ENCODE data around the gene RBM38.
A peak's percentile ranks its signal among the peaks of the same experiment; 100 is the strongest.

The RBM38 gene

DNA sequence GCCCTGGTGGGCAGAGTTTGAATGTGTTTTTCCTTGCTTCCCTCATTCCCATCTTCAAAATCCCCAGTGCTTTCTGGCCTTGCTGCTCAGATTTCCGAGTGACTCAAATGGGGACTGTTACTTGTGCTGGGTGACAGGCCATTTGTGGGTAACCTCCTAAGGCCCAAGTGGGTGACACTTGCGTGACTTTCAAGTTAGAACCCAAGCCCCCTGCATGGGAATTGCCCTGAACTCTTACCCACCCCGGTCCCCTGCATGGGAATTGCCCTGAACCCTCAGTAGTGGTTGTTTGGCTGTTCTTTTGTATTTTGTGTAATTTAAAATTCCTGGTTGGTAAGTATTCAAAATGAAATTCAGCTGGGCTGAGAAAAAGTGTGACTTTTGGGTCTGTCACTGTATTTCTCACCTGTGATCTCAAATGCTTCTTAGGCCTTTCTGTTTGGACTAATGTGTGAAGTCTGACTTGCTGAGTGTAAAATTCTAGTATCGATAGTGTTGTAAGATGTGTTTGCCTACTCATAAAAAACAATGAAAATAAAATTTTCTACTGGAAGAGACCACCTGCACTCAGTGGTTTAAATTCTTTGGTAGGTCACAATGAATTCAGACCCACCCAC, 12.4 kb upstream of the RBM38 start:
- no peak for DNase-seq (ENCODE audit: low read depth, low spot score)
- Histone ChIP-seq H3K4me3 (no peak overlapping the region), H3K36me3 (ENCODE audit: insufficient read depth, low read length) (peaks cover 53% of the 10 kb centered on the region), H3K9me3 (ENCODE audit: low read depth, low read length) (no peaks in the 10 kb centered on the region), H3K9ac (ENCODE audit: insufficient read length) (no peak overlapping the region), H3K27ac (no peak overlapping the region)
- TF ChIP-seq EZH2 (IDR thresholded peaks at IDR 0.05): no peak
- TF ChIP-seq FOXP2 (optimal IDR thresholded peaks at IDR 0.05; ENCODE audit: control extremely low read depth, extremely low read length, insufficient read depth): no peak
- no peak for TF ChIP-seq POLR2AphosphoS5 (IDR thresholded peaks at IDR 0.05; ENCODE audit: borderline replicate concordance, low read depth, low read length)

GRCh38 chr20:57379263-57379647, 11.9 kb upstream of the RBM38 start:
- Histone ChIP-seq H3K4me3 (no peak overlapping the region), H3K9ac (ENCODE audit: insufficient read length) (no peak overlapping the region), H3K27ac (no peak overlapping the region), H3K9me3 (ENCODE audit: low read depth, low read length) (no peaks in the 10 kb centered on the region), H3K36me3 (ENCODE audit: insufficient read depth, low read length) (peaks cover 49% of the 10 kb centered on the region)
- DNase-seq (ENCODE audit: low read depth, low spot score): no peak
- TF ChIP-seq POLR2AphosphoS5 (IDR thresholded peaks at IDR 0.05; ENCODE audit: borderline replicate concordance, low read depth, low read length) (no peak), FOXP2 (optimal IDR thresholded peaks at IDR 0.05; ENCODE audit: control extremely low read depth, extremely low read length, insufficient read depth) (no peak), EZH2 (IDR thresholded peaks at IDR 0.05) (no peak)

DNA sequence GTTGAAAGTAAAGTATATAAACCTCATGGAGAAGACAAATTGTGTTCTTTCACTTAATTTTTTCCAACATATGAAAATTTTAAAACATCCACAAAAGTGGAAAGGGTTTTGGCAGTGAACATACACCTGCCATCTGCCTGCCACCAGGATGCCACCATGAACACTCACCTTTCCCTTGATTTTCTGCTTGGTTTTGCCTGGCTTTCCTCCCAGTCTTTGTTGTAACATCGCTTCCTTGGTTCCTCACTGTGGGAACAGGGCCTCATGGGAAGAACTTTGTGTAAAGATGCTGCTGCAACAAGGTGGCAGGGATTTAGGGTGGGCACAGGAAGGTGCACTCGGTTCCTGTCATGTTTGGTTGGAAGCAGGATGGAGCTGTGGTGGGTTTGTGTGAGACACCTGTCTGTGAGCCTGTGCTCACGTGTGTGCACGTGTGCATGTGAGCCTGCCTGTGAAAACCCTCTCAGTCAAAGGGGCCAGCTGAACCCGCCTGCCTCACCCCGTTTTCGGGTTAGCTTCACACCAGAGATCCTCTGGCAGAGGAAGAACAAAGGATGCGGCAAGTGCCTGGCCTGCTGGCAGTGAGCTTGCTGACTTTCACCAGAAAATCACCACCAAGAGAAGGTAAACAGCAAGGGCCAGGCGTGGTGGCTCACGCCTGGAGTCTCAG, 11.0 kb upstream of the RBM38 start:
- H3K36me3 ChIP-seq (ENCODE audit: insufficient read depth, low read length): peaks cover 40% of the 10 kb centered on the region
- no peak overlapping the region for H3K27ac ChIP-seq
- no peak for DNase-seq (ENCODE audit: low read depth, low spot score)
- no peak overlapping the region for H3K9ac ChIP-seq (ENCODE audit: insufficient read length)
- no peaks in the 10 kb centered on the region for H3K9me3 ChIP-seq (ENCODE audit: low read depth, low read length)
- H3K4me3 ChIP-seq: no peak overlapping the region
- no peak for TF ChIP-seq FOXP2 (optimal IDR thresholded peaks at IDR 0.05; ENCODE audit: control extremely low read depth, extremely low read length, insufficient read depth)
- no peak for TF ChIP-seq POLR2AphosphoS5 (IDR thresholded peaks at IDR 0.05; ENCODE audit: borderline replicate concordance, low read depth, low read length)
- TF ChIP-seq EZH2 (IDR thresholded peaks at IDR 0.05): no peak

- H3K27ac ChIP-seq: no peak overlapping the region
- TF ChIP-seq FOXP2 (optimal IDR thresholded peaks at IDR 0.05; ENCODE audit: control extremely low read depth, extremely low read length, insufficient read depth) (no peak), POLR2AphosphoS5 (IDR thresholded peaks at IDR 0.05; ENCODE audit: borderline replicate concordance, low read depth, low read length) (no peak), EZH2 (IDR thresholded peaks at IDR 0.05) (no peak)
- DNase-seq (ENCODE audit: low read depth, low spot score): peak; percentile 37
- H3K4me3 ChIP-seq: no peak overlapping the region
- H3K9ac ChIP-seq (ENCODE audit: insufficient read length): peak overlapping the region; percentile 45
- no peaks in the 10 kb centered on the region for H3K9me3 ChIP-seq (ENCODE audit: low read depth, low read length)
- peaks cover 23% of the 10 kb centered on the region; the same call in 1 of the 2 replicates for H3K36me3 ChIP-seq (ENCODE audit: insufficient read depth, low read length)
Measured at GRCh38 chr20:57381596-57382503, 9.3 kb upstream of the RBM38 start.

- no peak overlapping the region for H3K4me3 ChIP-seq
- peaks cover 17% of the 10 kb centered on the region; the same call in 1 of the 2 replicates for H3K36me3 ChIP-seq (ENCODE audit: insufficient read depth, low read length)
- no peak for TF ChIP-seq POLR2AphosphoS5 (IDR thresholded peaks at IDR 0.05; ENCODE audit: borderline replicate concordance, low read depth, low read length)
- no peak for TF ChIP-seq EZH2 (IDR thresholded peaks at IDR 0.05)
- TF ChIP-seq FOXP2 (optimal IDR thresholded peaks at IDR 0.05; ENCODE audit: control extremely low read depth, extremely low read length, insufficient read depth): no peak
- no peak for DNase-seq (ENCODE audit: low read depth, low spot score)
- peak overlapping the region; percentile 45 for H3K9ac ChIP-seq (ENCODE audit: insufficient read length)
- no peak overlapping the region for H3K27ac ChIP-seq
- H3K9me3 ChIP-seq (ENCODE audit: low read depth, low read length): no peaks in the 10 kb centered on the region
Measured at GRCh38 chr20:57382516-57382915, 8.7 kb upstream of the RBM38 start.

- peaks cover 5% of the 10 kb centered on the region; the same call in 1 of the 2 replicates for H3K36me3 ChIP-seq (ENCODE audit: insufficient read depth, low read length)
- DNase-seq (ENCODE audit: low read depth, low spot score): no peak
- no peak for TF ChIP-seq POLR2AphosphoS5 (IDR thresholded peaks at IDR 0.05; ENCODE audit: borderline replicate concordance, low read depth, low read length)
- TF ChIP-seq FOXP2 (optimal IDR thresholded peaks at IDR 0.05; ENCODE audit: control extremely low read depth, extremely low read length, insufficient read depth): no peak
- no peak overlapping the region for H3K9ac ChIP-seq (ENCODE audit: insufficient read length)
- H3K4me3 ChIP-seq: no peak overlapping the region
- H3K27ac ChIP-seq: no peak overlapping the region
- H3K9me3 ChIP-seq (ENCODE audit: low read depth, low read length): no peaks in the 10 kb centered on the region
Measured at GRCh38 chr20:57383447-57384347, 7.5 kb upstream of the RBM38 start.

GRCh38 chr20:57384486-57384885, 6.7 kb upstream of the RBM38 start:
- H3K27ac ChIP-seq: no peak overlapping the region
- H3K9ac ChIP-seq (ENCODE audit: insufficient read length): no peak overlapping the region
- no peak for DNase-seq (ENCODE audit: low read depth, low spot score)

More at GRCh38 chr20:57384486-57384885, 6.7 kb upstream of the RBM38 start:
- TF ChIP-seq FOXP2 (optimal IDR thresholded peaks at IDR 0.05; ENCODE audit: control extremely low read depth, extremely low read length, insufficient read depth) (no peak), EZH2 (IDR thresholded peaks at IDR 0.05) (no peak), POLR2AphosphoS5 (IDR thresholded peaks at IDR 0.05; ENCODE audit: borderline replicate concordance, low read depth, low read length) (no peak)
- H3K36me3 ChIP-seq (ENCODE audit: insufficient read depth, low read length): peaks cover 3% of the 10 kb centered on the region; the same call in 1 of the 2 replicates
- H3K9me3 ChIP-seq (ENCODE audit: low read depth, low read length): no peaks in the 10 kb centered on the region
- no peak overlapping the region for H3K4me3 ChIP-seq

All from SK-N-MC (cell line).